HG03521 (cell line): Measurements from ENCODE around the gene TOP3B.
A peak's percentile ranks its signal among the peaks of the same experiment; 100 is the strongest.

Experiments
- ATAC-seq: cut with Tn5 transposase; IDR thresholded peaks from one replicate; pipeline ENCODE4 v1.9.1; 2021; ENCODE audit warnings: mild to moderate bottlenecking, moderate library complexity; ENCODE audit not compliant: unreplicated experiment

Gene TOP3B

GRCh38 chr22:21963286-21963685 lies 19.3 kb downstream of the TOP3B start:
- ATAC-seq, result no peak

DNA sequence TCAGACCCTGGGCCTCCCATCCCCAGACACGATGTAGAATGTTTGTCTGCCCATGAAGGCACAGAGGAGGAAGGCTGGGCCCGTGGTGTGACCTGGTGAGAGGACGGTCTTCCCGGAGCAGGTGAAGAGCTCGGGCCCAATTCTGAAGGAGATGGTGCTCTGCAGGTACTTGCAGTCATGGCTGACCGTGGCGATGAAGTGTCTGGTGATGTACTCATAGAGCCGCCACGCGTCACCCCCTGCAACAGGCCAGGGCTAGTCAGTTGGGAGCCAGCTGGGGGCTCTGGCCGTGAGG lies 20.0 kb downstream of the TOP3B start:
- no peak for ATAC-seq

DNA sequence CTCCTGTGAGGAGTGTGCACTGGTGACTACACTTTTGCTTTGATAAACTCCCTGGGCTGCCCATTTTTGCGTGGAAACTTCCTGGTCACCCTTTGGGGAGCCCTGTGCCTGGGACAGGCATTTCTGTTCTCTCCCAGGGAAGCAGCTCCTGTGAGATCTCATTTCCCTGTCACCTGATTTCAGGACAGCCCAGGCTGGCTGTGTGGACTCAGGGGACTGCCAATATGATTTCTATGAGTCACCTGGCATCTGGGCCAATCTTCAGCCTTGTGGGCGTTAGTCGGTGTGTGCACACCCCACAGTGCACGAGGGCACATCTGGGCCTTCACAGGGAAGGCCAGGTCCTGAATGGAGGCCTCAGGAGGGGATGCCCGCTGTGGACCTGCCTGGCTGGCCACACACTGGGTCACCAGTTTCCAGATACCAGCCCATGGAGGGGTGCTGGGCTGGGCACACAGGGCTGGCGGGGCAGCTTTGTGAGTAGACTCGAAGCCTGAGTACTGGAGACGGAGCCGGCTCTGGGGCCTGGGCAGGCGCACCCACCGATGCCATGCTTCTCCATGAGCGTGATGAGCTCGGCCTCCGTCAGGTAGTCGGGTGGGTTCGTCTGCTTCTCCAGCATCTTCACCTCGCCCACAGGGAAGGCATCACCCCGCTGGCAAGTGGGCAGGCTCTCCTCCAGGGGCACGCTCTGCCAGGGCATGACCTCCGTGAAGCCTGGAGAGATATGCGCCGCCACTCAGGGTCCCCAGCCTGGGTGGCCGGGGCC lies 20.5 kb downstream of the TOP3B start:
- no peak for ATAC-seq

- no peak for ATAC-seq
Observed at GRCh38 chr22:21961127-21961867, 21.3 kb downstream of the TOP3B start.

DNA sequence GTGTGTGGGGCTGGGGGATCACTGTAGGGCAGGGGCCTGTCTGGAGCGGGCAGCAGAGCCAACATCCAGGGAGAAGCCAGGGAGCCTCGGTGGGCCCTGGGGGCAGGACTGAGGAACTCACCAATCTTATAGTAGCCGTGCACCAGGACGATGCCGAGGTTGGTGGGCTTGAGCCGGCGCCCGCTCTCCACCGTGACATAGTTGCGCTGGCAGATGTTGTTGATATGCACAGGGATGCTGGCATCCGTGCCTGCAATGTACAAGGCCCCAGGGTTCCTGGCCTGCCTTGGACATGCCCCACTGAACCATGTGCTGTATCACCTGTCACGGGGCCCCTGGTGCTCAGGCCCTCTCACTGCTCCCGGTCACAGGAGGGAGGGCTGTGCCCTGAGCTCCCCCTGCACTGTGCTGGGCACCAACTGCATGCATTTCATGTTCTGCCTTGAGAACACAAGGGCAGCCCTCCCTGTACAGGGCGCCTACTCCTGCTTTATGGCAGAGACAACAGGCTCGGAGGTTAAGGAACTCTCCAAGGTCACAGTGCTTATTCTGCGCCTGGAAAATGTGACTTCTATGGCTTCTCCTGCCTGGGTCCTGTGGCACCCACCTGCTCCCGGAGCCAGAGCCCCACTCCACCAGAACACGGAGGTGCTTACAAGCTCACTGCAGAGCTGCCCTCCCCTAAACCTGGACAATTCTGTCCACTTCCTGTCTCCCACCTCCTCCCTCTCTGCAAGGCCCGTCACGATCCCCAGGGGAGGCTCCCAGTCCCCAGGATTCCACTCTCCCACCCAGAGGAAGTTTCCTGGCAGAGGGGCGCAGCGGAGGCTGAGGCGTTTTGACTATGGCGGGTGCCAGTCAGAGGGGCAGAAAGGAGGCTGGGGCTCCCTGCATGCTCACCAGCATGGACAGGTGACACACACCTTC lies 22.1 kb downstream of the TOP3B start:
- no peak for ATAC-seq

GRCh38 chr22:21959274-21960074 lies 23.1 kb downstream of the TOP3B start:
- ATAC-seq, result no peak

GRCh38 chr22:21958360-21959273 lies 24.0 kb downstream of the TOP3B start:
- no peak for ATAC-seq

GRCh38 chr22:21952586-21953571 lies 29.7 kb downstream of the TOP3B start, which contains the start of gene PPM1F:
Gene PPM1F, minus strand, starts transcription at chr22:21952848. Its CDS starts 6,800 bp downstream, at chr22:21946048.
- peak; percentile 64 for ATAC-seq

GRCh38 chr22:21951931-21952465 lies 30.6 kb downstream of the TOP3B start:
- no peak for ATAC-seq

DNA sequence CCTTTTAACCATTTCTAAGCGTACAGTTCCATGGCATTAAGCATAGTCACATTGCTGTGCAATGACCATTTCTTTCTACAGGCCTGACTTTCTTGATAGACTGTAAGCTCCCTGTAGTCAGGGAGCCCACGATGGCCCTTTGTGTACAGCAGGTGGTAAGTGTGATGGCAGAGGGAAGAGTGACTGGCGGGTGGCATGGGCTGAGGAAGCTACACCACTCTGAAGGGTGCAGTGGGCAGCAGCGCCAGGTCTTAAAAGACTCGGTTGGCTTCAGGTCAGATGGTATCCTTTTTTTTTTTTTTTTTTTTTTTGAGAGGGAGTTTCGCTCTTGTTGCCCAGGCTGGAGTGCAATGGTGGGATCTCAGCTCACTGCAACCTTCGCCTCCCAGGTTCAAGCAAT lies 31.5 kb downstream of the TOP3B start:
- no peak for ATAC-seq

DNA sequence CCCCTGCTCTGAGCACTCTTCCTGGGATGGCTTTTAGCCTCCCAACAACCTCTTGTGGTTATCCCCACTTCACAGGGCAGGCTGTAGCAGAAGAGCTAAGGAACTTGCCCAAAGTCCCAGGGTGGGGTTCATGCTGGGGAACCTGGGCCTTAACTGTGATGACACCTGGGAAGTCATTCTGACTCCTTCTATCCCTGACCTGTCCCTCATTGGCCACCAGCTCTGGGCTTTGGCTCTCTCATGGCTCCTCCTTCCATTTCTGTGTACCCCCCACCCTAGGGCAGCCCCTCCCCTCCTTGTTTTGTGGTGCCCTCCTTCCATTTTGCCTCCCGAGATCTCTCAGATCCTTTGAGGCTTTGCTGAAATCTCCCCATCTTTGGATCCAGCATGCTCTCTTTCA lies 32.6 kb downstream of the TOP3B start:
- no peak for ATAC-seq

- no peak for ATAC-seq
Observed at GRCh38 chr22:21949569-21949918, 33.0 kb downstream of the TOP3B start.

- ATAC-seq, result no peak
Observed at GRCh38 chr22:21948824-21949568, 33.6 kb downstream of the TOP3B start.

- no peak for ATAC-seq
Observed at GRCh38 chr22:21948390-21948789, 34.2 kb downstream of the TOP3B start.

DNA sequence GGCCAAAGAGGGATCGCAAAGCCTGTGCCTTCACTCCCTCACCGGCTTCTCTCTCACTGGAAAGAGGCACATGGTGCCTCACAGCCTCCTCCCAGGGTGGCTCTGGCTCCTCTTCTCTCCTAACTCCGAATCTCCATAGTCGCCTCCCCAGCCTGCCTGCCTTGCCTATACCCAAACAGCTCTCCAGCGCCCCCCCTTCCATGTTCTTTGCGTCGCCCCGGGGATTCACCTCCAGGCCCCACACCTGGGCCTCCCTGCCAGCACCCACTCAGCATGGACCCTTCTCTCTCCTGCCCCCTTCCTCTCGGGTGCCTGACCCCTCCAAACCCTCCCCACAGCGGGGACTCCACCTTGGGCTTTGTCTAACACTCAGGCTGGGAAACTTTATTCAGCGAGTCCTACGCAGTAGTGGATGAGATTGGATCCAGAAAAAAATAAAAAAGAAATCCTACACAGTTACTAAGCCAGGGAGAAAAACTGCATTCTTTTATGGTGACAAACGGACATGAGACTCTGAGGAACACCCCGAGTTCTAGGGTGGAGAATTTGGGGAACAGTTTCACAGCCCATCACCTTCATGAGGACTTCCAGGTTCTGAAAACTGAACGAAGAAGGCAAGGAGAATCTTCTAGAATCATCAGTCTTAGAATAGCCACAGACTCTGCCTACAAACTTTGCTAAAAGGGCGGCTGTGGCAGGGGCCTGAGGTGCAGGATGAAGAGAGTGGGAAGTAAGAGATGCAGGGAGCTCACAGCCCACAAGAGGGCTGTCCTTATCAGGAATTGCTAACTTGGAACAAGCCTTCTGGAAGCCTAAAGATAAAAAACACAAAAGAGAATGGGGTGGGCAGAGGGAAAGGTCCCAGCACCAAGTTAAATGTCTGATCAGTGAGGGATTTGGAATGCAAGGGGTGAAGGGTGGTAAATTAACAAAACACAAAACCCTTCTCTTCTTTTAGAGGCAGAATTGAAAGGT lies 35.3 kb downstream of the TOP3B start:
- no peak for ATAC-seq

- ATAC-seq, result no peak
Observed at GRCh38 chr22:21946262-21946925, 36.2 kb downstream of the TOP3B start.
